ENCODE results near the gene DLX4. TPM values are rescaled to one million over a fixed set of nuclear protein-coding genes. Genes with fewer than 3 reads are reported as not detected.

Gene DLX4
- total RNA-seq, 4 donors from 2014 or later, result 0.13 to 0.67 TPM; not detected in 2

DNA sequence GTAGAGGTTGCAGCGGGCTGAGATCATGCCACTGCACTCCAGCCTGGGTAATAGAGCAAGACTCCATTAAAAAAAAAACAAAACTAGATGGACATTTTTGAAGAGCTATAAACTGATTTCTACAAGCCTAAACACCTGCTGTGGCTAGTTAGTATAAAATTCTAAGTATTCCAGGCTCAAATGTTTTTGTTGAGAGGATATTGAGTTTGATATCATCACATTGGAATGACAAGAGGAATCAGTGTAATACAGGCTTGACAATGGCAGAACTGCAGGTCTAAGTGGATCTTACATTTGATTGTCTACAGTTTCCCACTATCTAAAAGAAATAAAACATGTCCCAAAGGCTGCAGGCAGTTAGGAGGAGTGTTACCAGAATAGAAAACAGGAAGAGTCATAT, 49.9 kb downstream of the DLX4 start:
- Histone ChIP-seq H3K9me3 (peaks cover 0 to 11% (median 10%) of the 10 kb centered on the region in 3 donors), H3K27me3 (peaks cover 0 to 5% (median 0%) of the 10 kb centered on the region in 4 donors), H3K27ac (no peak overlapping the region), H3K4me3 (no peak overlapping the region), H3K36me3 (no peaks in the 10 kb centered on the region), H3K4me1 (no peaks in the 10 kb centered on the region)
- no peak for DNase-seq
- 81 to 100% methylated on average over 1 of the region's 1 CpG for WGBS, 2 donors
- TF ChIP-seq POLR2A (IDR thresholded peaks at IDR 0.05), result no peak
- TF ChIP-seq, protein P1, sequence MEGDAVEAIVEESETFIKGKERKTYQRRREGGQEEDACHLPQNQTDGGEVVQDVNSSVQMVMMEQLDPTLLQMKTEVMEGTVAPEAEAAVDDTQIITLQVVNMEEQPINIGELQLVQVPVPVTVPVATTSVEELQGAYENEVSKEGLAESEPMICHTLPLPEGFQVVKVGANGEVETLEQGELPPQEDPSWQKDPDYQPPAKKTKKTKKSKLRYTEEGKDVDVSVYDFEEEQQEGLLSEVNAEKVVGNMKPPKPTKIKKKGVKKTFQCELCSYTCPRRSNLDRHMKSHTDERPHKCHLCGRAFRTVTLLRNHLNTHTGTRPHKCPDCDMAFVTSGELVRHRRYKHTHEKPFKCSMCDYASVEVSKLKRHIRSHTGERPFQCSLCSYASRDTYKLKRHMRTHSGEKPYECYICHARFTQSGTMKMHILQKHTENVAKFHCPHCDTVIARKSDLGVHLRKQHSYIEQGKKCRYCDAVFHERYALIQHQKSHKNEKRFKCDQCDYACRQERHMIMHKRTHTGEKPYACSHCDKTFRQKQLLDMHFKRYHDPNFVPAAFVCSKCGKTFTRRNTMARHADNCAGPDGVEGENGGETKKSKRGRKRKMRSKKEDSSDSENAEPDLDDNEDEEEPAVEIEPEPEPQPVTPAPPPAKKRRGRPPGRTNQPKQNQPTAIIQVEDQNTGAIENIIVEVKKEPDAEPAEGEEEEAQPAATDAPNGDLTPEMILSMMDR (IDR thresholded peaks at IDR 0.05), result no peak
- intact Hi-C loops (cut with DNase I), result no loop called here

- Histone ChIP-seq H3K9me3 (no peaks in the 10 kb centered on the region), H3K36me3 (no peaks in the 10 kb centered on the region), H3K27ac (no peak overlapping the region), H3K4me3 (no peak overlapping the region), H3K27me3 (no peaks in the 10 kb centered on the region), H3K4me1 (no peaks in the 10 kb centered on the region)
- DNase-seq, result no peak
- 58 to 62% methylated on average over 8 to 13 of the region's 13 CpGs for WGBS, 2 donors
- TF ChIP-seq POLR2A (IDR thresholded peaks at IDR 0.05), result no peak
- TF ChIP-seq, protein P1 (IDR thresholded peaks at IDR 0.05), result no peak
- intact Hi-C loops (cut with DNase I), result no loop called here
These were observed 52.0 kb downstream of the DLX4 start for GRCh38 chr17:50020841-50021599.

DNA sequence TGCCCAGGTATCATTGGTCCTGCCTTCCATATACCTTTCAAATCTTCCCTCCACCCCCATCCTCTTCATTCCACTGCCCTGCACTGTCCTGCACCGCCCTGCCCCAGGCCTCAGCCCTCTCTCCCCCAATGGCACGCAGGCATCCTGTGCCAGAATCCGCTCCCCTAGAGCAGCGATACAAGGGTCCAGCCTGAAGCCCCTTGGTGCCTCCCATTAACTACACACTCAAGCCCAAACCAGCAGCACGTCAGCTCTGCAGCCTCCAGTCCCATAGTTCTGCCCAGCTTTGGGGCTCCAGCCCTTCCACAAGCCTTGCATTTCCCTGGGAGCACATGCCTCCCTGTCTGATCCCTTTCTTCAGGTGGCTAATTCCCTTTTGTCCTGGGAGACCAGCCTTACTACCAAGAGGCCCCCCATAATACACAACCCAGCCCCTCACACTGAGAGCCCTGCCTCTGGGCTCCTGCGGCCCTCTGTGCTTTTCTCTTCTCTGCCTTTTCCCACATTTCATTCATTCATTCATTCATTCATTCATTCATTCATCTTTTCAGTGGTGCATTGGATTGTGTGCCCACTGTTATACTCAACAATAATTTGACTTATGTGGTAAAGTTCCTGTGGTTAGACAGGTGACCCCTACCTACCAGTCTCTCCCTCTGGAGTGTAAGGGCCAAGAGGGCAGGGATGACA, 52.8 kb downstream of the DLX4 start:
- 92 to 94% methylated on average over 6 of the region's 6 CpGs for WGBS, 2 donors
- no peaks in the 10 kb centered on the region for H3K27me3 ChIP-seq
- no peaks in the 10 kb centered on the region for H3K36me3 ChIP-seq
- TF ChIP-seq, protein P1 (IDR thresholded peaks at IDR 0.05), result no peak
- TF ChIP-seq POLR2A (IDR thresholded peaks at IDR 0.05), result no peak
- H3K9me3 ChIP-seq, result no peaks in the 10 kb centered on the region
- no peak overlapping the region for H3K4me3 ChIP-seq
- no peak overlapping the region for H3K27ac ChIP-seq
- DNase-seq, result no peak
- H3K4me1 ChIP-seq, result peaks cover 0 to 1% (median under 1%) of the 10 kb centered on the region in 3 donors
- intact Hi-C loops (cut with DNase I), result no loop called here

GRCh38 chr17:50022463-50023130, 53.6 kb downstream of the DLX4 start:
- Histone ChIP-seq H3K4me1 (peaks cover 7 to 9% (median 8%) of the 10 kb centered on the region in 3 donors), H3K27ac (no peak overlapping the region), H3K4me3 (no peak overlapping the region), H3K27me3 (peaks cover 0 to 6% (median 0%) of the 10 kb centered on the region in 4 donors), H3K9me3 (no peaks in the 10 kb centered on the region), H3K36me3 (no peaks in the 10 kb centered on the region)
- no peak for DNase-seq
- 55 to 64% methylated on average over 6 of the region's 6 CpGs for WGBS, 2 donors
- TF ChIP-seq, protein P1 (IDR thresholded peaks at IDR 0.05), result no peak
- no peak for TF ChIP-seq POLR2A (IDR thresholded peaks at IDR 0.05)
- intact Hi-C loops (cut with DNase I), result no loop called here

DNA sequence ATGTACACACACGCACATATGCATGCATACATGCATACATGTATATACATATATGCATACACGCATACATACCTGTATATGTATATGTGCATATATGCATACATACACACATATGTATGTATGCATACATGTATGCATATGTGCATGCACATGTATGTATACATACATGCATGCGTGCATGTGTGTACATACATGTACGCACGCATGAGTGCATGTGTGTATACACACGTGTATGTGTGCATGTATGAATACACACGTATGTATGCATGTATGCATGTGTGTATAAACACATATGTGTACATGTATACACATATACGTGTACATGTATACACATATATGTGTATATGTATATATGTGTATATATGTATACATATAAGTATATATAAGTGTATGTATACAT, 54.5 kb downstream of the DLX4 start:
- DNase-seq, result no peak
- Histone ChIP-seq H3K4me1 (peaks cover 15 to 18% (median 17%) of the 10 kb centered on the region in 3 donors), H3K9me3 (no peaks in the 10 kb centered on the region), H3K27me3 (peaks cover 0 to 7% (median 0%) of the 10 kb centered on the region in 4 donors), H3K36me3 (no peaks in the 10 kb centered on the region), H3K27ac (no peak overlapping the region), H3K4me3 (no peak overlapping the region)
- intact Hi-C loops (cut with DNase I), result no loop called here
- 59 to 67% methylated on average over 8 of the region's 8 CpGs for WGBS, 2 donors
- no peak for TF ChIP-seq POLR2A (IDR thresholded peaks at IDR 0.05)
- TF ChIP-seq, protein P1 (IDR thresholded peaks at IDR 0.05), result no peak

Data from esophagus squamous epithelium (tissue), 5 donors.